H9 (cell line): ENCODE results near the gene ST6GALNAC6. TPM values are rescaled to one million over a fixed set of nuclear protein-coding genes. Genes with fewer than 3 reads are reported as not detected.

ENCODE experiments used
- DNase-seq: peaks from one replicate; pipeline ENCODE4 v3.0.0-alpha.2; 2017
- H2AFZ ChIP-seq: one replicate; pipeline ENCODE4 v1.6.1; 2013; ENCODE audit warnings: mild to moderate bottlenecking, low read length, control low read depth, moderate library complexity
- H2AK5ac ChIP-seq: 2 replicates; pipeline ENCODE4 v1.6.1; 2013; ENCODE audit warnings: low read length, control low read depth, mixed read lengths; ENCODE audit not compliant: insufficient read length
- H2BK120ac ChIP-seq: one replicate; pipeline ENCODE4 v1.6.1; 2013; ENCODE audit warnings: low read depth, mild to moderate bottlenecking, low read length, control low read depth, inconsistent platforms; ENCODE audit not compliant: poor library complexity, severe bottlenecking
- H2BK12ac ChIP-seq: 2 replicates; pipeline ENCODE4 v1.6.1; 2013; ENCODE audit warnings: low read length, control low read depth, mixed read lengths, low read depth; ENCODE audit not compliant: insufficient read length
- H2BK15ac ChIP-seq: 2 replicates; pipeline ENCODE4 v1.6.1; 2013; ENCODE audit warnings: low read depth, low read length, control low read depth
- H2BK20ac ChIP-seq: one replicate; pipeline ENCODE4 v1.6.1; 2013; ENCODE audit warnings: low read depth, mild to moderate bottlenecking, low read length, control low read depth, inconsistent platforms; ENCODE audit not compliant: poor library complexity, severe bottlenecking
- H2BK5ac ChIP-seq: 2 replicates; pipeline ENCODE4 v1.6.1; 2013; ENCODE audit warnings: low read length, control low read depth, mixed read lengths; ENCODE audit not compliant: insufficient read length
- H3K14ac ChIP-seq: 2 replicates; pipeline ENCODE4 v1.6.1; 2013; ENCODE audit warnings: low read length, control low read depth; ENCODE audit not compliant: insufficient read depth
- H3K18ac ChIP-seq: 2 replicates; pipeline ENCODE4 v1.6.1; 2013; ENCODE audit warnings: low read depth, mild to moderate bottlenecking, mixed read lengths, low read length, control low read depth; ENCODE audit not compliant: insufficient read length
- H3K23ac ChIP-seq: 2 replicates; pipeline ENCODE4 v1.6.1; 2013; ENCODE audit warnings: low read length, control low read depth, mixed read lengths, low read depth; ENCODE audit not compliant: insufficient read length
- H3K23me2 ChIP-seq: 2 replicates; pipeline ENCODE4 v1.6.1; 2013; ENCODE audit warnings: low read depth, mild to moderate bottlenecking, mixed read lengths, low read length, control low read depth; ENCODE audit not compliant: insufficient read length, poor library complexity, severe bottlenecking
- H3K27ac ChIP-seq: 2 replicates; pipeline ENCODE4 v1.5.1; 2013; ENCODE audit warnings: low read length, control low read depth, mixed read lengths, low read depth; ENCODE audit not compliant: insufficient read length
- H3K27me3 ChIP-seq: 2 replicates; pipeline ENCODE4 v1.6.1; 2013; ENCODE audit warnings: low read length, control low read depth, inconsistent platforms; ENCODE audit not compliant: insufficient read depth
- H3K4ac ChIP-seq: 2 replicates; pipeline ENCODE4 v1.6.1; 2013; ENCODE audit warnings: low read depth, mild to moderate bottlenecking, control low read depth, inconsistent platforms, low read length, moderate library complexity
- H3K4me1 ChIP-seq: 2 replicates; pipeline ENCODE4 v1.6.1; 2013; ENCODE audit warnings: low read length, control low read depth, inconsistent platforms; ENCODE audit not compliant: insufficient read depth
- H3K4me2 ChIP-seq: 2 replicates; pipeline ENCODE4 v1.6.1; 2013; ENCODE audit warnings: low read length, control low read depth, mixed read lengths; ENCODE audit not compliant: insufficient read length, insufficient read depth
- H3K56ac ChIP-seq: 2 replicates; pipeline ENCODE4 v1.6.1; 2013; ENCODE audit warnings: low read depth, mild to moderate bottlenecking, mixed read lengths, low read length, control low read depth; ENCODE audit not compliant: insufficient read length
- H3K79me1 ChIP-seq: 2 replicates; pipeline ENCODE4 v1.6.1; 2013; ENCODE audit warnings: low read depth, mild to moderate bottlenecking, moderate library complexity, low read length, control low read depth, inconsistent platforms; ENCODE audit not compliant: insufficient read depth, poor library complexity, severe bottlenecking
- H3K79me2 ChIP-seq: 2 replicates; pipeline ENCODE4 v1.6.1; 2013; ENCODE audit warnings: low read length, control low read depth, inconsistent platforms; ENCODE audit not compliant: insufficient read depth
- H3K9ac ChIP-seq: 2 replicates; pipeline ENCODE4 v1.6.1; 2013; ENCODE audit warnings: low read length, control low read depth, mixed read lengths; ENCODE audit not compliant: insufficient read length; ENCODE audit errors: extremely low read depth
- H3K9me3 ChIP-seq: one replicate; pipeline ENCODE4 v1.6.1; 2013; ENCODE audit warnings: low read depth, low read length, inconsistent platforms; ENCODE audit not compliant: control insufficient read depth
- H3T11ph ChIP-seq: one replicate; pipeline ENCODE4 v1.6.1; 2013; ENCODE audit warnings: mild to moderate bottlenecking, low read length, control low read depth, inconsistent platforms
- H4K20me1 ChIP-seq: one replicate; pipeline ENCODE4 v1.6.1; 2013; ENCODE audit not compliant: control insufficient read depth, insufficient read length, insufficient read depth
- H4K5ac ChIP-seq: 2 replicates; pipeline ENCODE4 v1.6.1; 2013; ENCODE audit warnings: low read depth, mild to moderate bottlenecking, mixed read lengths, low read length, control low read depth; ENCODE audit not compliant: insufficient read length
- H4K8ac ChIP-seq: replicated peaks from 2 replicates; pipeline ENCODE4 v1.6.1; 2013; ENCODE audit warnings: low read length, control low read depth, mixed read lengths, low read depth; ENCODE audit not compliant: insufficient read length
- H4K91ac ChIP-seq: 2 replicates; pipeline ENCODE4 v1.6.1; 2013; ENCODE audit warnings: low read depth, mild to moderate bottlenecking, moderate library complexity, mixed read lengths, low read length, control low read depth; ENCODE audit not compliant: insufficient read length
- H3K27ac Mint-ChIP-seq, 3 experiments: 2 replicates in 2 of 3; 3 replicates in 1 of 3; pipeline ENCODE4 v1.8.0; 2020 to 2021; ENCODE audit warnings: mixed read lengths in 3 of 3, mild to moderate bottlenecking in 1 of 3, moderate library complexity in 1 of 3
- H3K27me3 Mint-ChIP-seq: 2 replicates; pipeline ENCODE4 v1.8.0; 2021; ENCODE audit warnings: low read depth, mild to moderate bottlenecking, moderate library complexity, mixed read lengths
- H3K36me3 Mint-ChIP-seq, 3 experiments: 2 replicates in 2 of 3; 3 replicates in 1 of 3; pipeline ENCODE4 v1.8.0; 2020 to 2021; ENCODE audit warnings: low read depth in 3 of 3, mixed read lengths in 3 of 3; ENCODE audit not compliant: insufficient read depth in 1 of 3
- H3K4me1 Mint-ChIP-seq, 2 experiments: 2 replicates each; pipeline ENCODE4 v1.8.0; 2020; ENCODE audit warnings: mixed read lengths in 2 of 2
- H3K4me3 Mint-ChIP-seq, 2 experiments: 2 replicates in 1 of 2; 3 replicates in 1 of 2; pipeline ENCODE4 v1.8.0; 2020 to 2021; ENCODE audit warnings: mild to moderate bottlenecking in 2 of 2, mixed read lengths in 2 of 2, moderate library complexity in 1 of 2
- H3K9me3 Mint-ChIP-seq, 2 experiments: 2 replicates in 1 of 2; 3 replicates in 1 of 2; pipeline ENCODE4 v1.8.0; 2020; ENCODE audit warnings: mild to moderate bottlenecking in 2 of 2, mixed read lengths in 2 of 2, moderate library complexity in 1 of 2
- CTCF ChIP-seq: fragments of 200-600 bp; sonication (generic); conservative IDR thresholded peaks from 3 replicates; pipeline ENCODE4 v1.8.0; 2021; ENCODE audit warnings: antibody characterized with exemption, mild to moderate bottlenecking
- WGBS: extraction: QIAGEN DNeasy Blood & Tissue Kit; methylation state at CpG from one replicate; pipeline ENCODE4 v1.1.7; 2013; ENCODE audit warnings: missing lambda C conversion rate, low lambda C conversion rate, mixed read lengths; ENCODE audit not compliant: insufficient read length; ENCODE audit errors: extremely low coverage; 5-methylcytosine and 5-hydroxymethylcytosine counted together
- total RNA-seq: library from RNA; stranded (reverse); gene quantifications from 2 replicates; pipeline ENCODE4 v1.2.1, GENCODE V29; 2021

ST6GALNAC6 gene
- total RNA-seq, 1 experiment from 2014 or later = 29.8 TPM

GRCh38 chr9:127866535-127866934 is 32.9 kb downstream of the ST6GALNAC6 start:
- Histone ChIP-seq H2AFZ (no peak overlapping the region), H2BK20ac (no peak overlapping the region), H2BK15ac (no peak overlapping the region), H2AK5ac (no peak overlapping the region), H3K27ac (no peak overlapping the region), H3K4me1 (no peaks in the 10 kb centered on the region), H3K14ac (no peak overlapping the region), H4K8ac (no peak overlapping the region), H4K91ac (no peak overlapping the region), H4K5ac (no peak overlapping the region), H3K9me3 (no peaks in the 10 kb centered on the region), H2BK12ac (no peak overlapping the region), H3K4ac (no peak overlapping the region), H2BK120ac (no peak overlapping the region), H3K23ac (no peak overlapping the region), H2BK5ac (no peak overlapping the region), H3T11ph (no peak overlapping the region), H3K27me3 (no peaks in the 10 kb centered on the region), H3K56ac (no peak overlapping the region), H3K23me2 (no peaks in the 10 kb centered on the region), H3K79me2 (no peaks in the 10 kb centered on the region), H3K18ac (no peak overlapping the region), H3K4me2 (no peak overlapping the region), H3K79me1 (no peaks in the 10 kb centered on the region), H4K20me1 (no peaks in the 10 kb centered on the region), H3K9ac (no peak overlapping the region)
- no CpG with 5 or more reads among the region's 13 CpGs for WGBS
- Mint-ChIP-seq H3K27me3 (no peaks in the 10 kb centered on the region), H3K4me3 (no peak overlapping the region), H3K9me3 (no peaks in the 10 kb centered on the region), H3K27ac (no peak overlapping the region), H3K4me1 (peaks cover 9 to 22% of the 10 kb centered on the region in 2 experiments), H3K36me3 (peaks cover 0 to 8% (median 0%) of the 10 kb centered on the region in 3 experiments; a peak in 3 of 7 replicates)
- DNase-seq = no peak
- TF ChIP-seq CTCF = no peak
